BLaER1 (cell line): ENCODE results near the gene PHLDB1.
"Not testable (repeated sequence)": the region's sequence is repeated elsewhere in the genome, so short reads cannot be mapped to it uniquely, and the experiment has no call there.

ENCODE experiments used
- H3K27ac ChIP-seq: shearing (Covaris generic); formaldehyde crosslinking; 2 replicates; pipeline ENCODE4 v1.8.1; 2022
- H3K27me3 ChIP-seq: shearing (Covaris generic); formaldehyde crosslinking; 2 replicates; pipeline ENCODE4 v1.8.1; 2022
- H3K36me3 ChIP-seq: shearing (Covaris generic); formaldehyde crosslinking; 2 replicates; pipeline ENCODE4 v1.8.1; 2022
- H3K4me1 ChIP-seq: shearing (Covaris generic); formaldehyde crosslinking; 2 replicates; pipeline ENCODE4 v1.8.1; 2022
- H3K4me2 ChIP-seq: shearing (Covaris generic); formaldehyde crosslinking; 2 replicates; pipeline ENCODE4 v1.8.1; 2022
- H3K4me3 ChIP-seq: shearing (Covaris generic); formaldehyde crosslinking; 2 replicates; pipeline ENCODE4 v1.8.1; 2022
- H3K9ac ChIP-seq: shearing (Covaris generic); formaldehyde crosslinking; 2 replicates; pipeline ENCODE4 v1.8.1; 2022
- H3K9me3 ChIP-seq: shearing (Covaris generic); formaldehyde crosslinking; 2 replicates; pipeline ENCODE4 v1.8.1; 2022
- H4K20me1 ChIP-seq: shearing (Covaris generic); formaldehyde crosslinking; 2 replicates; pipeline ENCODE4 v1.8.1; 2022
- Cebpa-rat ChIP-seq: shearing (Covaris generic); IDR thresholded peaks from 2 replicates; pipeline ENCODE4 v1.8.1; 2022

Gene PHLDB1

GRCh38 chr11:118684187-118684586, 76.8 kb downstream of the PHLDB1 start:
- Histone ChIP-seq H4K20me1 (no peaks in the 10 kb centered on the region), H3K36me3 (no peaks in the 10 kb centered on the region), H3K4me1 (peaks cover 17% of the 10 kb centered on the region), H3K27me3 (no peaks in the 10 kb centered on the region), H3K4me2 (no peak overlapping the region), H3K27ac (no peak overlapping the region), H3K4me3 (no peak overlapping the region), H3K9ac (no peak overlapping the region), H3K9me3 (no peaks in the 10 kb centered on the region)
- TF ChIP-seq Cebpa-rat: no peak

- TF ChIP-seq Cebpa-rat: no peak
- Histone ChIP-seq H3K4me3 (no peak overlapping the region), H3K36me3 (no peaks in the 10 kb centered on the region), H3K9ac (no peak overlapping the region), H3K27ac (no peak overlapping the region), H4K20me1 (peaks cover 12% of the 10 kb centered on the region), H3K4me1 (peaks cover 45% of the 10 kb centered on the region), H3K9me3 (no peaks in the 10 kb centered on the region), H3K4me2 (0 out of 2 replicates have a peak overlapping the region, but pooled peaks have one; percentile 7), H3K27me3 (no peaks in the 10 kb centered on the region)
These were observed 80.5 kb downstream of the PHLDB1 start for GRCh38 chr11:118687906-118688305.

GRCh38 chr11:118688339-118688738, 80.9 kb downstream of the PHLDB1 start:
- not testable (repeated sequence) for H3K9ac ChIP-seq, H3K36me3 ChIP-seq, H3K27me3 ChIP-seq, H3K9me3 ChIP-seq, H3K4me3 ChIP-seq, H3K27ac ChIP-seq
- 0 out of 2 replicates have a peak overlapping the region, but pooled peaks have one; percentile 7 for H3K4me2 ChIP-seq
- H3K4me1 ChIP-seq: peaks cover 49% of the 10 kb centered on the region
- H4K20me1 ChIP-seq: peaks cover 17% of the 10 kb centered on the region

GRCh38 chr11:118688851-118689502, 81.6 kb downstream of the PHLDB1 start:
- Histone ChIP-seq H3K27me3 (no peaks in the 10 kb centered on the region), H3K4me3 (no peak overlapping the region), H3K4me2 (peak overlapping the region; percentile 95), H3K27ac (no peak overlapping the region), H3K4me1 (peaks cover 56% of the 10 kb centered on the region), H3K9ac (no peak overlapping the region), H3K9me3 (no peaks in the 10 kb centered on the region), H3K36me3 (no peaks in the 10 kb centered on the region), H4K20me1 (peaks cover 19% of the 10 kb centered on the region)
- TF ChIP-seq Cebpa-rat: no peak

- Histone ChIP-seq H3K27me3 (no peaks in the 10 kb centered on the region), H3K4me3 (no peak overlapping the region), H3K9me3 (no peaks in the 10 kb centered on the region), H3K9ac (no peak overlapping the region), H3K4me2 (peak overlapping the region; percentile 95), H3K36me3 (no peaks in the 10 kb centered on the region), H4K20me1 (peaks cover 19% of the 10 kb centered on the region), H3K27ac (no peak overlapping the region), H3K4me1 (peaks cover 57% of the 10 kb centered on the region)
- no peak for TF ChIP-seq Cebpa-rat
These were observed 82.1 kb downstream of the PHLDB1 start for GRCh38 chr11:118689503-118689851.

- TF ChIP-seq Cebpa-rat: no peak
- Histone ChIP-seq H3K9ac (peak overlapping the region; percentile 67), H3K4me1 (peaks cover 61% of the 10 kb centered on the region), H3K4me2 (peak overlapping the region; percentile 95), H3K9me3 (no peaks in the 10 kb centered on the region), H3K27ac (peak overlapping the region; percentile 64), H4K20me1 (peaks cover 19% of the 10 kb centered on the region), H3K27me3 (no peaks in the 10 kb centered on the region), H3K36me3 (no peaks in the 10 kb centered on the region), H3K4me3 (peak overlapping the region; percentile 60)
These were observed 82.6 kb downstream of the PHLDB1 start for GRCh38 chr11:118689852-118690552.

GRCh38 chr11:118690553-118691304, 83.3 kb downstream of the PHLDB1 start:
- no peaks in the 10 kb centered on the region for H3K9me3 ChIP-seq
- peak overlapping the region; percentile 95 for H3K4me2 ChIP-seq
- TF ChIP-seq Cebpa-rat: no peak
- H3K9ac ChIP-seq: peak overlapping the region; percentile 67; the same call in 1 of the 2 replicates
- peaks cover 68% of the 10 kb centered on the region for H3K4me1 ChIP-seq
- no peaks in the 10 kb centered on the region for H3K36me3 ChIP-seq
- peak overlapping the region; percentile 60; the same call in 1 of the 2 replicates for H3K4me3 ChIP-seq
- H3K27ac ChIP-seq: peak overlapping the region; percentile 25
- H4K20me1 ChIP-seq: peaks cover 19% of the 10 kb centered on the region
- H3K27me3 ChIP-seq: no peaks in the 10 kb centered on the region

- Histone ChIP-seq H3K36me3 (no peaks in the 10 kb centered on the region), H3K27ac (peak overlapping the region; percentile 65), H3K9ac (peak overlapping the region; percentile 58), H4K20me1 (peaks cover 19% of the 10 kb centered on the region), H3K4me2 (peak overlapping the region; percentile 90), H3K4me3 (no peak overlapping the region), H3K9me3 (no peaks in the 10 kb centered on the region), H3K4me1 (peaks cover 81% of the 10 kb centered on the region), H3K27me3 (no peaks in the 10 kb centered on the region)
- TF ChIP-seq Cebpa-rat: no peak
These were observed 84.8 kb downstream of the PHLDB1 start for GRCh38 chr11:118691926-118692830.

- Histone ChIP-seq H3K4me2 (no peak overlapping the region), H3K27ac (no peak overlapping the region)
These were observed 86.8 kb downstream of the PHLDB1 start for GRCh38 chr11:118694185-118694584.

More at GRCh38 chr11:118694185-118694584, 86.8 kb downstream of the PHLDB1 start:
- Histone ChIP-seq H3K27me3 (no peaks in the 10 kb centered on the region), H3K36me3 (no peaks in the 10 kb centered on the region), H3K9me3 (no peaks in the 10 kb centered on the region), H3K9ac (no peak overlapping the region), H3K4me1 (peaks cover 77% of the 10 kb centered on the region), H4K20me1 (peaks cover 19% of the 10 kb centered on the region), H3K4me3 (no peak overlapping the region)
- no peak for TF ChIP-seq Cebpa-rat
